Esophagus muscularis mucosa (tissue), 3 donors: ENCODE results near the gene COIL.

ENCODE experiments used
- CTCF ChIP-seq, 3 experiments: fragments of 200-600 bp in 2 of 3; fragments of 450-650 bp in 1 of 3; sonication (generic) in 2 of 3; IDR thresholded peaks; one replicate each; pipeline ENCODE4 v1.5.1; 2017 to 2019; ENCODE audit warnings: antibody characterized with exemption in 3 of 3, mild to moderate bottlenecking in 2 of 3, moderate library complexity in 1 of 3
- POLR2A ChIP-seq: fragments of 450-650 bp; IDR thresholded peaks from one replicate; pipeline ENCODE4 v1.6.1; 2017; ENCODE audit warnings: antibody characterized with exemption, moderate library complexity, mild to moderate bottlenecking, low read depth
- POLR2AphosphoS5 ChIP-seq, 2 donors: sonication (generic); formaldehyde crosslinking; IDR thresholded peaks; one replicate each; pipeline ENCODE4 v1.6.1; 2017; ENCODE audit warnings: antibody characterized with exemption in 2 of 2

GRCh38 chr17:56972111-56972730 lies 11.4 kb upstream of the COIL start:
- TF ChIP-seq CTCF (IDR thresholded peaks at IDR 0.05) (no peak), POLR2AphosphoS5 (IDR thresholded peaks at IDR 0.05) (no peak), POLR2A (no peak)
